Activated CD8-positive, alpha-beta memory T cell treated with anti-CD3 and anti-CD28 coated beads for 24 hours (primary cell): ENCODE measurements around the gene LRP1-AS.

ENCODE experiments used
- DNase-seq: peaks from one replicate; pipeline ENCODE4 v3.0.0-alpha.2; 2020

Gene LRP1-AS

DNA sequence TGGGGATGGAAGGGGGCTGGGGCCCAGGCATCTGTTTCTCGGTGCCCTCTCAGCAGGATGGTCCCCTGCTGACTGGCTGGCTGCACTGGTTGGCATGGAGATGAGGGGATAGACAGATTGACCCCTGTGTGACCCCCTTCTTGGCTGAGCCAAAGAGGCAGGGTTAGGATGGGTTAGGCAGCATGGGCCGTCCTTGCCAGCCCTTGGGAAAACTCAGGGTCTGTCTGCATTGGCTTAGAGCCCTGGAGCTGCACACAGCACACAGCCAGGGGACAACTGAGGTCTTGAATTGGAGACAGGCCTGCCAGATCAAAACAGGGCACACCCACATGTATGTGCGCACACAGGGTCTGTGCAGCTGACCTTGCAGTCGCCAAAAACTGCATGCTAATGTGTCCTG, 11.2 kb upstream of the LRP1-AS start:
- no peak for DNase-seq

- DNase-seq: no peak
Observed at GRCh38 chr12:57158186-57158585, 10.8 kb upstream of the LRP1-AS start.

DNA sequence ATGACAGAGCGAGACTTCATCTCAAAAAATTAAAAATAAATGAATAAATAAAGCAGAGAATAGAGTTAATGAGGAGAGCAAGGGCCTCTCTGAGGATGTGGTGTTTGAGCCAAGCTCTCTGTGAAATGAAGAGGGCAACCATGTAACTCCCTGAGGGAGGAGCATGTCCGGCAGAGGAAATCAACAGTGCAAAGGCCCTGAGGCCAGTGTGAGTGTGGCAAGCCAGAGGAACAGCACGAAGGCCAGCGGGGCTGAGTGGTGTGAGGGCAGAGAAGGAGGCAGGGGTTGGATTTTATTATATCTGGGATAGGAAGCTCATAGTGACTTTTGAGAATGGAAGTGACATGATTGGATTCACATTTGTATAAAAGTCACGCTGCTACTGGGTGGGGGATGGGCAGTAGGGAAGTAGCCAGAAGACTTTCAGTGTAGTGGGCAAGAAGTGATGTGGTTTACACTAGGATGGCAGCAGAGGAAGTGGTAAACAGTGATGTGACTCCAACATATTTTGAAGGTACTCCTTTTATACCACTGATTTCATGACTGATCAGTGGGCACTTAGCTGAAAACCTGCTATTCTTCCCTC, 10.3 kb upstream of the LRP1-AS start:
- no peak for DNase-seq

GRCh38 chr12:57156701-57157403, 9.4 kb upstream of the LRP1-AS start:
- no peak for DNase-seq

GRCh38 chr12:57154804-57155434, 7.5 kb upstream of the LRP1-AS start:
- no peak for DNase-seq

DNA sequence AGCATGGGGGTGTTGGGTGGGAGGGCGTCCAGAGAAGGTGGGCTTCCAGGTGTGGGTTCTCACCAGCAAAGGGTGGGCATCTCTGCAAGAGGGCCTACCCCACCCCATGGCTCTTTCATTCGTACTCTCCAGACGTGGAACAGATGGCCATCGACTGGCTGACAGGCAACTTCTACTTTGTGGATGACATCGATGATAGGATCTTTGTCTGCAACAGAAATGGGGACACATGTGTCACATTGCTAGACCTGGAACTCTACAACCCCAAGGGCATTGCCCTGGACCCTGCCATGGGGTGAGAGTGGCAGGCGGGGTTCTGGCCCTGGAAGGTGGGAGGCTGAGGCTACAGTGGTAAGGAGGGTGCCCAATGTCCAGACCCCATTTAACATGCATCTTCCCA, 6.7 kb upstream of the LRP1-AS start:
- DNase-seq: no peak

DNA sequence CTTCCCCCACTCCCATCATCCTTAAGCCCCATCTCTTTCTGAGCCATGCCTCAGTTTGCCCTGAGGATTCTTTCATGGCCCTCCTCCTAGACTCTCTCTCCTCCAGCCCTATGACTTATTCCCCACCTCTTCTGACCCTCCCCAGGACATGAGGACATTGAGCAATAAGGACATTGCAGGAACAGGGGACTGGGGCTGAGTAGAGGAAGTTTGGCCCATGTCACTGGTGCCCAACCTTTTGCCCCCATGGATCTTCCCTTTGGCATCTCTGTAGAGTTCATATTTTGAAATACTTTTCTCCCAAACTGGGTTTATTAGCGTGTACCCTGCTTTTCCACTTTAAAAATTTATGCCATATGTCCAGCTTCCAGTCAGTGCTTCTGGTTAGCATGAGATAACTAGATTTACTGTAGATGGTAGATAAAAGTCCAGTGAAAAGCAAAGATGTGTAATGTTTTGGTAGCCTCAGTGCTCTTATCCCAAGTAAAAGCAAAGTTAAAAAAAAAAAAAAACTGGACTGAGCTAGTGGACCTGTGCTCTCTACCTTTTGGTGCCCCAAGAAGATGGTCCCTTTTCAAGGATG, 6.1 kb upstream of the LRP1-AS start:
- DNase-seq: no peak

GRCh38 chr12:57152639-57153038, 5.2 kb upstream of the LRP1-AS start:
- no peak for DNase-seq

GRCh38 chr12:57151741-57152630, 4.6 kb upstream of the LRP1-AS start:
- no peak for DNase-seq

DNA sequence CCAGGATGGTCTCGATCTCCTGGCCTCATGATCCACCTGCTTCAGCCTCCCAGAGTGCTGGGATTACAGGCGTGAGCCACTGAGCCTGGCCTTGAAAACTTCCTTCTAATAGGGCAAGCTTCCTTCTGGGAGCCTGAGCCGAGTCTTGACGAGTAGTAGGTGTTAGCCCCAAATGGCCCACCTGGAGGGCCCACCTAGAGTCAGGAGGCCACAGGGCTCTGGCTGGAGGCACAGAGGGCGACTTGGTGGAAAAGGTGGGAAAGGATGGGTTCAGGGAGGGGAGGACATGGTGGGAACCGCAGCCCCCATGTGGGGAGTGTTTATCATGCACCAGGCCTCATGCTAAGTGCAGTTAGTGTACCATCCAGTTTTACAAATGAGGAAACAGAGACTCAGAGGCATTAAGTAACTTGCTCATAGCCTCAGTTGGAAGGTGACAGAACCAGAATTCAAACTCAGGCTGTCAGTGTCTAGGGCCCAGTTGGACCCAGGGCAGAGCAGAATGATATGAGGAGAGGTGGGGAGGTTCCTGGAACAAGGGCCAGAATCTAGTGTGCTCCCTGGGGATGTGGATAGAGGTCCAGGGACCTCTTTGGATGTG, 3.1 kb upstream of the LRP1-AS start:
- DNase-seq: no peak

DNA sequence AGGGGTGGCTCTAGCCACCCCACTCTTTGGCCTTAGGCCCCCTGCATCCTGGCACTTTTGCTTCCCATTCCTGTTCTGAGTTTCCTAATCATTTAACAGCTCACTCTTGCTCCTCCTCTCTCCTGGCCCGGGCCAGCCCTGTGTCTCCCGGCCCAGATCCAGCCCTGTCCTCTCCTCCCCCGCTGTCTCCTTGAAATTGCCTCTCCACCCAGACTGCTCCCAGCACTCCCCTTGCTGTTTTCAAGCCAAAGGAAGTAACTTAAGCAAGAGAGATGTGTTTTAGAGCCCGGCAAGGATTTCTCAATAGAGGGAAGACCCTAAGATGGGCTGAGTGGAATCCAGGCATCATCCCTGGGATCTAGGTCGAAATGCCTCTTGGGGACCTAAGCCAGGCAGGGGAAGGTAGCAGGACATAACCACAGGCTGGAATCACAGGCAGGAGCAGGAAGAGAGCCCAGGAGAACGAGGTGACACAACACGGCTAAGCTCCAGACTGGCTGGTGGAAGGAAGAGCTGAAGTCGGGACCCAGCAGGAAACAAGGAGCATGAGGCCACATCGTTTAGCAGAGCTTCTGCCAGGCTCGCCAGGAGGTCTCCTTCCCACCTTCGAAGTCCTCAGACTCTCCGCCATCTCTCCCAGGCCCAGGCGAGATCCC, 2.0 kb upstream of the LRP1-AS start:
- no peak for DNase-seq

GRCh38 chr12:57148469-57149244, 1.2 kb upstream of the LRP1-AS start:
- DNase-seq: no peak

- no peak for DNase-seq
Observed at GRCh38 chr12:57146092-57146491, 1.3 kb downstream of the LRP1-AS start.

- DNase-seq: no peak
Observed at GRCh38 chr12:57145460-57146059, 1.9 kb downstream of the LRP1-AS start.

- DNase-seq: no peak
Observed at GRCh38 chr12:57143454-57143853, 4.0 kb downstream of the LRP1-AS start.

GRCh38 chr12:57142727-57143126, 4.7 kb downstream of the LRP1-AS start:
- DNase-seq: no peak

GRCh38 chr12:57142121-57142520, 5.3 kb downstream of the LRP1-AS start:
- DNase-seq: no peak

GRCh38 chr12:57141249-57141648, 6.2 kb downstream of the LRP1-AS start:
- no peak for DNase-seq

GRCh38 chr12:57139796-57140649, 7.4 kb downstream of the LRP1-AS start:
- DNase-seq: no peak
